ENCODE measurements around the gene CADM1. TPM values are rescaled to one million over a fixed set of nuclear protein-coding genes. Genes with fewer than 3 reads are reported as not detected.
A peak's percentile ranks its signal among the peaks of the same experiment; 100 is the strongest.

The CADM1 gene
- total RNA-seq, 1 donor from 2014 or later, result 32.0 TPM

GRCh38 chr11:115317277-115318185 lies 186.7 kb downstream of the CADM1 start:
- peak; percentile 35 for DNase-seq

DNA sequence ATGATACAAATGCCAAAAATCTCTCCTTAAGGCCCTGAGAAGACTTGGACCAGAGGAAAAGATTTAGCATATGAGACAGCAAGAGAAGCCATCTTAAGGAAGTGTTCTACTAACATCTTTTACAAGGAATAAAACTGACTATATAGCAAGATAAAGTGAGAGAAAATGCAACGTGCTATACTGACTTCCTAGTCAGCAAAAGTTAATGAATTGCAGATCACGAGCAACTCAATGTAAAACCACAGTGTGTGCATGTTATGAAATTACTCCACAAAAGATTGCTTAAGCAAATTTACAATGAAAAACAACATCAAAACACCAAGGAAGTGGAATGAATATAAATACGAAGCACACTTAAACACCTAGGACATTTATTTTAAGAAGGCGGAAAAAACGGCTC lies 187.5 kb downstream of the CADM1 start:
- no peak for DNase-seq

- no peak for DNase-seq
Observed at GRCh38 chr11:115314330-115314920, 189.8 kb downstream of the CADM1 start.

- DNase-seq, result no peak
Observed at GRCh38 chr11:115313224-115313838, 190.9 kb downstream of the CADM1 start.

GRCh38 chr11:115311949-115312348 lies 192.3 kb downstream of the CADM1 start:
- DNase-seq, result no peak

GRCh38 chr11:115306689-115307088 lies 197.5 kb downstream of the CADM1 start:
- DNase-seq, result no peak

DNA sequence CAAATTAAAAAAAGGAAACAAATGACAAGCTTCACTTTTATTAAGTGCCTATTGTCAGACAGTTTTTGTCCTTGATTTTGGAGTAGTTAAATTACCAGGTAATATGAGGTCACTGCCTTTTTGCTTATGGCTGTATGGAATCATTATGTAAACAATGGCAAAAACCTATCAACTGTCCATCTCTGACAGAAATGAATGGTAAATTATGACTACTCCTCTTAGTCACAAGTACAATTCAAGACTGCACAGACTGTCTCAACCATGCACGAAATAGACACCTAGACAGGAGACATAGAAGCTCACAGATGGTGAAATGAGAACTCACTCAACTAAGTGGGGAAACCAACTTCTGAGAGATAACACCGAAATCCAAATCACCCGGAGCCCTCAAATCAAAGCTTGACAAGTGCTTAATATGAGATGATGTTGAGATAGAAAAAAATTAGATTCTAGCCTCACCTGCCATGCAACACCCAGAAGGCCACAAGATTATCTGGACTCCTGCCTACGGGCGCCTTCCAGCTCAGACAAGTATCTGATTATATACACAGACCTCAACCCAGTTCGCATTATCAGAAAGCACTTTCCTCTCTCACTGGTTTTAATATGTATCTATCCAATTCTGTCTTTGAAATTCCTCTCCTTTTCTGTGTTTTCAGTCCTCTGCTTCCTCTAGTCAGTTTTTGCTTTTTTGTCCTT lies 199.3 kb downstream of the CADM1 start:
- no peak for DNase-seq

DNA sequence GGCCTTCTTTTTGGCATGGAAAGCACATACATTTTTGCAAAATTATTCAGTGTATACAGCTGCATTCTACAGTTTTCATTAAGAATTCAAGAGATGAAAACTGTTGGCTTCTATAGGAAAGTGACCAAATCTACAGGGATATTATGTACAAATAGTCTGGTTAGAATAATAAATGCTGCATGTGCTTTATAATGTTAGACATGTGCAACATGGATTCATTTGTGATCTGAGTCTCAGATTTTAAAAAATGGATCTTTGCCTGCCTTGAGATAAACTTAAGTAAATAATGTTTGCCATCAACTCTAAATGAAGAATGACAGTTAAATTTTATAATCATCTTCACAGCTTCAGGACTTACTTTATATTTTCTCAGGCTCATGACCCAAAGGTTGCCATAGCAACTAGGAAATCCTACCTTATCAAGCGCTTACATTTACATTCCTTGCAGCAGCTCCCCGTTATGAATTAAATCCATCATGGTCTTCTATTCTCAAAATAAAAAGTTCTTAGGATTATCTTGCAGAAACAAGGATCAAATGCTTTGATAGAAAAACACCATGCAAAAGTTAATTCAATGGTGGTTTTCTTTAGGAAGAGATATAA lies 200.2 kb downstream of the CADM1 start:
- DNase-seq, result no peak

GRCh38 chr11:115302946-115303703 lies 201.1 kb downstream of the CADM1 start:
- no peak for DNase-seq

- DNase-seq, result no peak
Observed at GRCh38 chr11:115300660-115301428, 203.4 kb downstream of the CADM1 start.

- no peak for DNase-seq
Observed at GRCh38 chr11:115298300-115299012, 205.8 kb downstream of the CADM1 start.

DNA sequence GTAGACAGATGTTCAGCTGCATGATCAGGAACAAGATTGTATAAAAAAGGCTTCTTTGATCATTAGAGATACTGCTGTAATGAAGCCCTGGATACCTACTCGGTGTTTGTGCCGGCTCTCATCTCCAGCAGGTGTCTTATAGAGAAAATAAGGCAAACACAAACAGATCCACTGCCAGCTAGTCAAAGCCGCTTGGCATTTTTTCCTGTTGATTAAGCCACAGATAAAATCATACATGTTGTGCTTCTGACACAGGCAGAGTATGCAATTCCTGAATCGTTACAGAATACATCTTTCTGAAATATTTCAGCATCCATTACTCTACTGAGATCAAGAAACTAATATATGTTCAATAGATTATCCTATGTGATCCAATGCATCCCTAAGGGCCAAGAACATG lies 206.9 kb downstream of the CADM1 start:
- DNase-seq, result no peak

DNA sequence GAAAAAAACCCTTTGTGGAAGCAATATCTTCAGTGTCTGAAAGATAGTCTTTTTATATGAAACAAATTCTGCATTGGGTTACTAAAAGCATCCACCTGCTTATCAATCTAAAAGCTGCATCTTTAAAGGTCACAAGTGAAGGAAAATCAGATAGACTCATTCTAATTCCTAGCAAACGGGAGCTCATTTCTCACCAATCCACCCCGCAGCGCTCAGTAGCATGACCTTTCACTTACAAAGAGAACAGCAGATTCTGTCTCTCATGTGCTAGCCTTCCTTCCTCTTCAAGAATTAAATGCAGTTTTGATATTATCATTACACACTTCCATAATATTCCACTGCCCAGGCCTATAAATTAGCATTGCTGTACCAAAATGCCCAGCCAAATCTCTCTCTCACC lies 212.9 kb downstream of the CADM1 start:
- DNase-seq, result no peak

DNA sequence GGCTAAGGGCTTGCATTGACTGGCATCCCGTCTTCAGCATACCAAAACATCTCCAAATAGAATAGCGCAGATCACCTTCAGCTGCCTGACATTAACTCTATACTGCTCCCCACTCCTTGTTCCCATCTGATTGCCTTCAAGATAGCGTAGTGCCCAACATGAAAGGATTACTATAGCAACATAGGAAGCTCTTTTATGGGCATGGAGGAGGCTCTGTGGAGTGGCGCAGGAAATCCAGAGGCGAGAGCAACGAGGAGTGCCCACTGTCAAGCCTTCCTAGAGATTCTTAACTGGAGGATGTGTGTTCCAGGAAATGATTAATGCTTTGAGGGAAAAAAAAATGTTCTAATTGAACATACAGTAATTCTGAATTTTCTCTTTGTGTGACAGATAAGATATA lies 213.3 kb downstream of the CADM1 start:
- no peak for DNase-seq

DNA sequence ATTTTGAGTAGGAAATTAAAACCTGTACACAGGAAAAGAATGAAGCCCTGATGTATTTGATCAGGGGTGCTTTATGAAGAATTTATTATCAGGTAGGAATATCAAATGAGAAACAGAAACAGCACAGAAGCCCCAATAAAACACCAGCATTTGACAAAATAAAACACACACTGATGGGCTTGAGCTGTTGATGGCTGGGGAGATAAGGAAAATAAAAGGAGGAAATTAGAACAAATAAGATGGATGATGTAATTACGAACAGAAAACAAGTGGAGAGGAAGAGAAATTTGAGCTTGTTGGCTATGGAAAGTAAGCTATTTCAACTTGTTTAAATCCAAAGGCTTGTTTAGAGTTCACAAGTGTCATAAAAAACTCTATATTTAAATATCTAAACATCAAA lies 213.7 kb downstream of the CADM1 start:
- DNase-seq, result no peak

DNA sequence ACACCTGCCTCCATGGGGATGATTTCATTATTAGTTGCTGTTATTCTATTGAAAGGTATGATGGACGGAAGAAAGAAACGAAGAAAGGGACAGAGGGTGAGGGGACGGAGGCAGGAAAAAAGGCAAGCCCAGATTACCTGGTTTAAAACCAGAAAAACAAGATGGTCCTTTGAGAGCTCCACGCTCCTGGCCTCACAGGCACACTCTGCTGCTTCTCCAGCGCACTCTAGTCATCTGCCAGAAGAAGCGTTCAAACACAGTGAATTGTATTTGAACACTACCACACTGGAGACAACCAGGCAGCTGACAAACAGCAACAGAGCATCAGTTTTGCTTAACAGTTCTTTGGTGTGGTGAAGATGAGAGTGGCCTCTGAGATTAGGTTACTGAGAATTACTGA lies 216.9 kb downstream of the CADM1 start:
- no peak for DNase-seq

DNA sequence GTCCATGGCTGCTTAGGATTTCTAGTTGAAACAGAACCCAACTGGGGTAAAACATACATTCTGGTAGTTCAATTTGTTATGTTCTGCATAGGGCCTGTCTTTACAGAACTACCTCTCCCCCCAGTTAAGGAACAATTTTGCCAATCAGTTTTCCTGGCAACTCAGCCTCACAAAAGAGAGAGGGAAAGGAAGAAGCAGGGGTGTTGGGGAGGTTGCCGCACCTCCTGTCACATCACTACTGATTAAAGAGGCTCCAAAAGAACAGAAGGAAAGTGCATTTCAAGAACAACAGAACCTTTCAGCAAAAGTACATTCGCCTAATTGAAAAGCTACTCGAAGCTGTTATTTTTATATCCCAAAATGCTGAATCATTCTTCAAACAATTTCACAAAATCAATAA lies 217.6 kb downstream of the CADM1 start:
- DNase-seq, result no peak

GRCh38 chr11:115284773-115285172 lies 219.4 kb downstream of the CADM1 start:
- DNase-seq, result no peak

DNA sequence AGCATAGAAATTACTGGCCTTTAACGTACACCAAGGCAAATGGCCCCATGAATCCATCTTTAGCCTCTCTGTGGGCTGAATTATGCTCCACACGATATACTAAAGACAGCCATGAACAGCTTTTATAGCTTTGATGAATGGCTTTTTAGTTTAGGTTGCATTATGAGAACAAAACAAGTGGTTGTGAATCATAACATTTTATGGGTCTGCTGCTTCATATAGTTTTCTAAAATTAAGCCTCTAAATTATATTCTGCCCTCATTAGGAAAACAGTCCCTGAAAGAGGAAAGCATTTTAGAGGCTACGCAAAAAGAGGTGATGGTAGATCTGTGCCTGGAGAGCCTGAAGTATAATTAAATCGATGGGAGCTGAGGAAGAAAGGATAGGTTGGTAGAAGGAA lies 221.3 kb downstream of the CADM1 start:
- no peak for DNase-seq

DNA sequence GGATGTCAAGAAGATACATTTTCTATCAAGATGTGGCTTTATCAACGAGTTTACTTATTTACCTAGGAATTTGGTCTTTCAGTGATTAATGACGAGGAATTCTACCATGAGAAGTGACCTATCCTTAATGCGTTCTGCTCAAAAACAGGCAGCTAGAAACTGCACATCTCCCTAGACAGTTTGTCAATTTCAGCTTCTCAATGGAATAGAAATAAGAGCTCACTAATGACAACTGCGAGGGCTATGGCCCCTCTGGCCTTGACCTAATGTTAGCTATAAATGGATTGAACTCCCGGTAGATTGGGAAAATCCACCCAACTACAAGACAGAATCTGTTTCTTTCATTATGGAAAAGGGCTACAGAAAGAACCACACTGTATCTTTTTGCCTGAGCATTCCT lies 223.4 kb downstream of the CADM1 start:
- no peak for DNase-seq

Data from skin of body (tissue), 2 donors.